ENCODE results near the gene KIAA1671. TPM values are rescaled to one million over a fixed set of nuclear protein-coding genes. Genes with fewer than 3 reads are reported as not detected.

Gene KIAA1671
- total RNA-seq, 1 experiment from 2014 or later = 12.8 TPM

DNA sequence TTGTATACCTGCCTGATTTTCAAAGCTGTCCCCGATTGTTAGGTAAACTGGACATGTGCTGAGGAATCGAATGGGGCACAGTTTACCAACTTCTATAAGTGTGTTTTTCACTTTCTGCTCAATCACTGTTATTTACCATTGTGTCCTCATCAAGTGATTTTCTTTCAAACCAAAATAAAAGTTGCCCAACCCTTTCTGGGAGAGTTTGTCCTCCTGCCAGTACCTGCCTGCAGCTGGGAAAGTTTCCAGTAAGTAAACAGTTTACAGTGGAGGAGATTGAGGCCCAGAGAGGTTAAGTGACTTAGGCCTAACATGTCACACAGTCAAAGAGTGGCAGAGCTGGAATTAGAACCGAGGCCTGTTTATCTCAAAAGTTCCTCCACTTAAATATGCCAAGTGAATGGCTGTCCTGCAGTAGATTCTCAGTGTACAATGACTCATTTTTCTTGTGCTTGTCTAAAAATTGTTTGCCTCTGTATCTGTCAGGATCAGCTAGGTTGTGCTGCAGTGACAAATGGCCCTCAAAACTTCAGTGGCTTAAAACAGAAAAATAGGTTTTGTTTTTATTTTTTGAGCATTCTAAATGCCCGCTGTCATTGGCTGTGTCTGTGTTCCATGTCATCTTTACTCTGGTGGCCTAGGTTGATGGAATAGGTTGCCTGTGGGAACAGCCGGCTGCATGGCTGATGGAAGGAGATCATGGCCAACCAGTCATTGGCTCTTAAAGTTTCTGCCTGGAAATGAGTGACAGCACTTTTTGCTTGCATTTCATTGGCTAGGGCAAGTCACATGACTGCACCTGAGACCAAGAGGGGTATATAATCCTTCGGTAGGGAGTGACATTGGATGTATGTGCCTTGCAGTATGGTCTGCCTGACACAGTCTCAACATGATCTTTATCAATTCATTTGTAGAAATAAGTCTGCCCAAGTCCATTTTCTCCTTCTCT is 185.3 kb downstream of the KIAA1671 start:
- ChIA-PET CTCF (no interaction called here), POLR2A (ENCODE audit: low non-redundant PET) (no interaction called here)
- Histone ChIP-seq H3K9me3 (ENCODE audit: low read depth, low read length, poor library complexity, severe bottlenecking) (no peaks in the 10 kb centered on the region), H3K27me3 (replicated peaks; ENCODE audit: insufficient read depth, low read depth, low read length, poor library complexity) (no peaks in the 10 kb centered on the region), H3K4me1 (ENCODE audit: insufficient read depth, low read length, poor library complexity, severe bottlenecking) (peaks cover 27% of the 10 kb centered on the region), H3K36me3 (ENCODE audit: insufficient read depth, low read length, poor library complexity, severe bottlenecking) (no peaks in the 10 kb centered on the region), H3K4me3 (ENCODE audit: low read depth, low read length, poor library complexity, severe bottlenecking) (no peak overlapping the region), H3K27ac (ENCODE audit: low read depth, low read length, poor library complexity, severe bottlenecking) (no peak overlapping the region)
- DNase-seq (ENCODE audit: low spot score) = peak; percentile 28
- TF ChIP-seq, protein P1, sequence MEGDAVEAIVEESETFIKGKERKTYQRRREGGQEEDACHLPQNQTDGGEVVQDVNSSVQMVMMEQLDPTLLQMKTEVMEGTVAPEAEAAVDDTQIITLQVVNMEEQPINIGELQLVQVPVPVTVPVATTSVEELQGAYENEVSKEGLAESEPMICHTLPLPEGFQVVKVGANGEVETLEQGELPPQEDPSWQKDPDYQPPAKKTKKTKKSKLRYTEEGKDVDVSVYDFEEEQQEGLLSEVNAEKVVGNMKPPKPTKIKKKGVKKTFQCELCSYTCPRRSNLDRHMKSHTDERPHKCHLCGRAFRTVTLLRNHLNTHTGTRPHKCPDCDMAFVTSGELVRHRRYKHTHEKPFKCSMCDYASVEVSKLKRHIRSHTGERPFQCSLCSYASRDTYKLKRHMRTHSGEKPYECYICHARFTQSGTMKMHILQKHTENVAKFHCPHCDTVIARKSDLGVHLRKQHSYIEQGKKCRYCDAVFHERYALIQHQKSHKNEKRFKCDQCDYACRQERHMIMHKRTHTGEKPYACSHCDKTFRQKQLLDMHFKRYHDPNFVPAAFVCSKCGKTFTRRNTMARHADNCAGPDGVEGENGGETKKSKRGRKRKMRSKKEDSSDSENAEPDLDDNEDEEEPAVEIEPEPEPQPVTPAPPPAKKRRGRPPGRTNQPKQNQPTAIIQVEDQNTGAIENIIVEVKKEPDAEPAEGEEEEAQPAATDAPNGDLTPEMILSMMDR (conservative IDR thresholded peaks at IDR 0.05; ENCODE audit: low read depth, low read length) = no peak
- no peak for TF ChIP-seq EZH2 (IDR thresholded peaks at IDR 0.05; ENCODE audit: borderline replicate concordance, low read depth, low read length, poor library complexity, severe bottlenecking)
- BruUV-seq (replicated peaks) = no TSS peak
- intact Hi-C loops (cut with micrococcal nuclease; ENCODE audit: unreplicated experiment) = no loop called here

- Histone ChIP-seq H3K36me3 (ENCODE audit: insufficient read depth, low read length, poor library complexity, severe bottlenecking) (no peaks in the 10 kb centered on the region), H3K9me3 (ENCODE audit: low read depth, low read length, poor library complexity, severe bottlenecking) (no peaks in the 10 kb centered on the region), H3K27me3 (replicated peaks; ENCODE audit: insufficient read depth, low read depth, low read length, poor library complexity) (no peaks in the 10 kb centered on the region), H3K27ac (ENCODE audit: low read depth, low read length, poor library complexity, severe bottlenecking) (no peak overlapping the region), H3K4me3 (ENCODE audit: low read depth, low read length, poor library complexity, severe bottlenecking) (no peak overlapping the region), H3K4me1 (ENCODE audit: insufficient read depth, low read length, poor library complexity, severe bottlenecking) (peaks cover 24% of the 10 kb centered on the region)
- ChIA-PET POLR2A (ENCODE audit: low non-redundant PET) (no interaction called here), CTCF (no interaction called here)
- TF ChIP-seq, protein P1 (conservative IDR thresholded peaks at IDR 0.05; ENCODE audit: low read depth, low read length) = no peak
- intact Hi-C loops (cut with micrococcal nuclease; ENCODE audit: unreplicated experiment) = no loop called here
- peak; percentile 70 for DNase-seq (ENCODE audit: low spot score)
- BruUV-seq (replicated peaks) = no TSS peak
Measured at GRCh38 chr22:25139062-25139461, 186.5 kb downstream of the KIAA1671 start.

DNA sequence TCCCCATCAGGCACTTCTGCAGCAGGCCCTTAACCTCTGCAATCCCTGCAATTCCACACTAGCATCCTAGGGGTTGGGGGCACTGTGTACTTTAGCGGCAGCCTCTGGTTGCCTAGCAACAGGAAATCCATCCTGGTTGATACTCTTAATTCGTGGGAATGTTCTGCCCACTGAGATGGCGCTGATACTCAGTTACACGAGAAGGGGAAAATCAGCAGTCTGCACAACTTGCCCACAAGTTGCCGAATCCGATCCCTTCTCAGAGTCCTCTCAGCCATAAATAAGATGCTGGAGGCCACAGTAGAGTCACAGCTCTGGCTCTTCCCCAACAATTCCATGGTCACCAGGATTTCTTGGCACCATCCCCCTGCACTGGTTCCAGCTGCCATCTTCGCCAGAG is 189.6 kb downstream of the KIAA1671 start:
- BruUV-seq (replicated peaks) = no TSS peak
- DNase-seq (ENCODE audit: low spot score) = no peak
- intact Hi-C loops (cut with micrococcal nuclease; ENCODE audit: unreplicated experiment) = no loop called here
- no peak overlapping the region for H3K27ac ChIP-seq (ENCODE audit: low read depth, low read length, poor library complexity, severe bottlenecking)
- POLR2A ChIA-PET (ENCODE audit: low non-redundant PET) = no interaction called here
- H3K36me3 ChIP-seq (ENCODE audit: insufficient read depth, low read length, poor library complexity, severe bottlenecking) = no peaks in the 10 kb centered on the region
- H3K27me3 ChIP-seq (replicated peaks; ENCODE audit: insufficient read depth, low read depth, low read length, poor library complexity) = no peaks in the 10 kb centered on the region
- no peak for TF ChIP-seq EZH2 (IDR thresholded peaks at IDR 0.05; ENCODE audit: borderline replicate concordance, low read depth, low read length, poor library complexity, severe bottlenecking)
- TF ChIP-seq, protein P1 (conservative IDR thresholded peaks at IDR 0.05; ENCODE audit: low read depth, low read length) = no peak
- peaks cover 14% of the 10 kb centered on the region for H3K4me1 ChIP-seq (ENCODE audit: insufficient read depth, low read length, poor library complexity, severe bottlenecking)
- CTCF ChIA-PET = no interaction called here
- H3K4me3 ChIP-seq (ENCODE audit: low read depth, low read length, poor library complexity, severe bottlenecking) = no peak overlapping the region
- no peaks in the 10 kb centered on the region for H3K9me3 ChIP-seq (ENCODE audit: low read depth, low read length, poor library complexity, severe bottlenecking)

All from A673 (cell line).